NCI-H2029 treated with DMSO at 0.1 percent for 48 hours (cell line): Measurements from ENCODE around the gene CTNND1.
"Not testable (repeated sequence)": the region's sequence is repeated elsewhere in the genome, so short reads cannot be mapped to it uniquely, and the experiment has no call there.

Experiments used
- DNase-seq: peaks from one replicate; lab custom pipeline; 2025; lab: John Stamatoyannopoulos, UW

CTNND1 gene

DNA sequence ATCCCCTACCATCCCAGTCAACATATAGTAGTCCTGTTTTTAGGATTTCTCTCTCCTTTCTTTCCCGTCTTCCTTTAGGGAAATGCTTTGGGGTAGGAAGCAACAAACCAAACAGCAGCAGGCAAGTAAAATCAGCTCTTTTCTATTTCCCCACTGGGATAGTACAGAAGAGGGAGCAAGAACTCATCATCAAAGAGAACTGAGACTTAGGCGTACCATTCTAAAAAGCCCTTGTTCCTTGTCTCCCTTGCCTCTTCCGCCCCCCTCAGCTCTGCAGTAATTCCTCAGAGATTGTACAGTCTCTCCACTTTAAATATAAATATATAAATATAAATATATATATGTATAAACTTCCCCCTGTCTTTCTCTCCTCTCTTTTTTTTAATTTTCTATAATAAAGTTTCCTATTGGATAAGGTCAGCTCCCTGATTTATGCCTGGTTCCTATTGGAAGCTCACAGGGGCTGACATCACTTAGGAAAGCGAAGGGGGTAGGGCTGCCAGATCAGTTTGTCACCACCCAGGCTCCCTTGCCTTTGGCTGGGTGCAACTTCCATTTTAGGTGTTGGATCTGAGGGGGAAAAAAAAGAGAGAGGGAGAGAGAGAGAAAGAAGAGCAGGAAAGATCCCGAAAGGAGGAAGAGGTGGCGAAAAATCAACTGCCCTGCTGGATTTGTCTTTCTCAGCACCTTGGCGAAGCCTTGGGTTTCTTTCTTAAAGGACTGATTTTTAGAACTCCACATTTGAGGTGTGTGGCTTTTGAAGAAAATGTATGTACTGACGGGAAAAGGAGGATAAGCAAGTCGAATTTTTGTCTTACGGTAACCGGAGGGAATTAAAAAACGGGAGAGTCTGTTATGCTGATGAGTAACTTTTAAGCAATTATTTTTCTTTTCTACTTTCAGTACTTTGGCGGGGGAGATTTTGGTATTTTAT, at the start of gene CTNND1:
Gene CTNND1, plus strand, starts transcription at position 502 of the 934 bp plus-strand sequence. CDS start 29,677 bp downstream, outside the sequence.
- DNase-seq = peak; percentile 95

DNA sequence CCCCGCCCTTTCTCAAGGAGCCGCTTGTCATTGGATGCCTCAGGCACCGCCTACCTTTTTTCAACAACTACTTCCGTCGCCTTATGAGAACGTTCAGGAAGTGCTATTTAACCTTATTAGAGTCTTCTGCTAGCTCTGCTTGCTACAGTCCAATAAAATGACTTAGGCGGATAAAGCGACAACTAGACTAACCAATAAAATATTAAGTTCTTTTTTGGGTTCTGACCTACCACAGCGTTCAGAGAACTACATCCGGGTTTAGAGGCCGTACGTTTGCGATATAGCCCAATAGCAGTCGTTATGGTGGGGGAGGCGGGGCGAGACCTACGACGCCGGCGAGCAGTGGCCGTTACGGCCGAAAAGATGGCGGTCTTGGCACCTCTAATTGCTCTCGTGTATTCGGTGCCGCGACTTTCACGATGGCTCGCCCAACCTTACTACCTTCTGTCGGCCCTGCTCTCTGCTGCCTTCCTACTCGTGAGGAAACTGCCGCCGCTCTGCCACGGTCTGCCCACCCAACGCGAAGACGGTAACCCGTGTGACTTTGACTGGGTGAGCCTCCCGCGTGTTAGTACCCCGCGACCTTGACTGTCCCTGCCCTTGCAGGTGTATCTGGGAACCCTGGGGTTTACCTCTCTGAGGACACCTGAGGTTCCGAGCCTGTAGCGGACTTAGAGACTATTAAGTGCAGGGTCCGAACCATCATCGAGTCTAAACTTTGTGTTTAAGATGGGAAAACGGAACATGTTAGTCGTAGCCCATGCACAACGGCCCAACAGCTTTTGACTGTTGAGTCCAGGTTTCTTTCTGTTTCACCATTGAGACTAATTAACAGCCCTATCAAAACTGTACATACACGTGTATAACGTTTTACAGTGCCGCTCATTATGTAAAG, 49.1 kb upstream of the CTNND1 start, which contains the start of gene TMX2:
Gene TMX2, plus strand, starts transcription at position 338 of the 895 bp plus-strand sequence. Its CDS starts 26 bp downstream, at position 364.
- peak; percentile 99 for DNase-seq

GRCh38 chr11:57713835-57714234, 47.8 kb upstream of the CTNND1 start:
- no peak for DNase-seq

GRCh38 chr11:57716726-57717125, 44.9 kb upstream of the CTNND1 start:
- DNase-seq = not testable (repeated sequence)

GRCh38 chr11:57727185-57727584, 34.4 kb upstream of the CTNND1 start:
- DNase-seq = no peak

DNA sequence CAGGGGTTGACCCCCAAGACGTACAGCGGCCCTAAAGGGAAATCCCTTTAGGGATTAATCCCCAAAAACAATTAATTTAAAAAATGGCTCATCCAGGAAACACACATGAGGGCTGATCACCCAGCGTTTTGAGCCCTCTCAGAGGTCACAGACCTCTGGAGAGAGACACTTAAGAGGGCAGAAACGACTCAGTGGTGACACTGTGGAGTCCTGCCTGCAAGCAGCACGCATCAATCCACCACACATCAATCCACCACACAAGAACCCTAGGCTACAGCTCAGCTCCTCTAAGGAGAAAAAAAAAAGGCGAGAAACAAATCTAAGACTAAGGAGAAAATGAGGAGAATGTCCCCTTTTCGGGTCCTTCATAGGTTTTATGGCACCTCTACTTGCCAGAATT, 32.8 kb upstream of the CTNND1 start:
- DNase-seq = no peak

- no peak for DNase-seq
Measured at GRCh38 chr11:57729479-57729878, 32.1 kb upstream of the CTNND1 start.

DNA sequence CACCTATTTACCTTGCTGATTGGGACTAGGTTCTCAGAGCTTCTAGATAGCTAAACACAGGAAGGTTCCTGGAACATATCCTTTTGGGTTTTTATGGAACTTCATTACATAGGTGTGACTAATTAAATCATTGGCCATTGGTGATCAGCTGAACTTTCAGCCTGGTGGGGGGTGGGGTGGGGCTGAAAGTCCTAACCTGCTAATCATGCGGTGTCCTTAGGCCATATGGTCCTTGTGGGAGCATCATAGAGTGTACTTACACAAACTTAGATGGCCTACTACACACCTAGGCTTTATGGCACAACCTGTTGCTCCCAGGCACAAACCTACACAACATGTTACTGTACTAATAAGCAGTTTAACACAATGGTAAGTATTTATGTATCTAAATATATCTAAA, 28.9 kb upstream of the CTNND1 start:
- DNase-seq = no peak

GRCh38 chr11:57735619-57736298, 25.8 kb upstream of the CTNND1 start:
- no peak for DNase-seq

- peak; percentile 91 for DNase-seq
Measured at GRCh38 chr11:57741132-57742086, 20.2 kb upstream of the CTNND1 start, which contains the start of gene SELENOH. SELENOH (plus strand) TSS chr11:57741491; CDS start chr11:57741596, 105 bp downstream.

- DNase-seq = no peak
Measured at GRCh38 chr11:57742087-57742452, 19.5 kb upstream of the CTNND1 start.

- no peak for DNase-seq
Measured at GRCh38 chr11:57744357-57744756, 17.2 kb upstream of the CTNND1 start.

DNA sequence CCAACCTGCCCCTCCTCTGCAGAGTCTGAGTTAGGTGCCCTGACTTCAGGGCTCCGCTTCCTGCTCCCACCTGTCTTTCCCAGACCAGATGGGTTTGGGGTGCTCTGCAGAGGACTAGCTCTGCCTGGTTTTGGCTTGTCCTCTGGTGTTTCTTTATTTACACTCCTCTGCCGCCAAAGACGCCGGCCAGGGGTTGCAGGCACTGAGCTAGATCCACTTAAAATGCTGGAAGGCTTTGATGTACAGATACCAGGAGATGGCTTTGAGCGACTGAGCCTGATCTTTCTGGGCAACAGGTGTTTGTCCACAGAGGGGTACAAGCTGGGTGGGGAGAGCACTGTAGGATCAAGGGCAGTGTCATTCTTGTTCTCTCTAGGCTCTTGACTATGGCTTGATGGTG, 16.4 kb upstream of the CTNND1 start:
- DNase-seq = no peak

GRCh38 chr11:57746920-57747319, 14.7 kb upstream of the CTNND1 start:
- no peak for DNase-seq

- no peak for DNase-seq
Measured at GRCh38 chr11:57751176-57751575, 10.4 kb upstream of the CTNND1 start.

DNA sequence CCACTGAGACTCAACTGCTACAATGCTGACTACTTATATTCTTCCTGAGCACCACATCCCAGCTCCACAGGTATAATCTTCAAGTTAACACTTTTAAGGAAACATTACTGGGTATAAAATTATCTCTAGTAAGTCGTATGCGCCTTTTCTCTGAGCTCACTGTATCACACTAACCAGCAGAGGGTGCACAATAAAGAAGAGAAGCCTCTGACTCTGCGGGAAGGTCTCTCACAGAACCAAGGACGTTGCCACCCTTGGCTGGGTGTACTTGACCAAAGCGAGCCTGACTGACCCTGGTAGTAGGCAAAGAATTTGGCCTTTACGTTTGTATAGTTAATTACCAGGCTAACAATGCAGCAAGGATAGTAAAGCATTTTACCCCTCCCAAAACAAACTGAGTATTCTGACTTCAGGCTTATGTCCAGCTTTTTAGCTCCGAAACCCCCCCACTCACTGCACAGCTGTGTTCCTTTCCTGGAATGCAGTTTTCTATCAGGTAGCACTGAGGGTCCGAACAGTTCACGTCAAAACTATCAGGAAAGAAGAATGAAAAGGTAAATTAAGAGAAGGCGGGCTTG, 9.8 kb upstream of the CTNND1 start, which contains the start of gene BTBD18:
Gene BTBD18, minus strand, starts transcription at position 144 of the 578 bp plus-strand sequence. CDS start 631 bp downstream, outside the sequence.
- DNase-seq = peak; percentile 18

DNA sequence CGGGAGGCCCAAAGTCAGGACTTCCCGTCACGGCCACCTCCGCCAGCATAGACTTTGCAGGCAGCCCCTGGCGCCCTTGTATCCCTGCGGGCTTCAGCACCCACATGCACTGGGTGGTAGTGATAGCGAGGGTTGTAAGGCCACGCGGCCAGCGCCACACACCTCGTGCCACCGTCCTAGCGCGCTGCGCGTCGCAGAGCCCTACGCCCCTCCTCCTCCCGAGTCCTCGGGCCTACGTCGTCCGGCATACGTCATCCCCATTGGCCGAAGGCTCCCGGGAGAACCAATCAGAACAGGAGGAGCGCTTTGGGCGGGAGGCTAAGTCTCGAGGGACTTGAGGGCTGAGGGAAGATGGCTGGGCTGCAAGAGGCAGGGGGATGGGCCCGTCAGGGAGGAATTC, 8.6 kb upstream of the CTNND1 start:
- no peak for DNase-seq

DNA sequence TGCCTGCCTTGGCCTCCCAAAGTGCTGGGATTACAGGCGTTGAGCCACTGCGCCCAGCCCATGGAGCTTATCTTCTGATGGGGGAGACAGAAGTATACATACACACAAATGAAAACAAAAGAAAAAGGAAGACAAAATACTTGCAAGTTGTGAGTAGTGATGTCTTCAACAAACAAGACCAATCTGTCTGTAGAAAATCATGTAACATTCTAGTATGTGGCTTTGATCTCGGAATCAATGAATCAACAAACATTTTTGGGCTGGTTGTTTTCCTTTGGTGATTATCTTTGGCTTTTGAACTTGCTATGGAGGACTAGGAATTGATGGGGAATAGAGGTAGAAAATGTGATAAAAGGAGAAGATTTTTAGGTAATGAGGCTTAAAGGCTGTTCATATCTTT, 3.4 kb upstream of the CTNND1 start:
- no peak for DNase-seq

GRCh38 chr11:57762235-57762861, 746 bp downstream of the CTNND1 start:
- DNase-seq = peak; percentile 38

GRCh38 chr11:57763568-57763967, 2.0 kb downstream of the CTNND1 start:
- DNase-seq = peak; percentile 51
